ENCODE measurements around the gene PRICKLE4.
"Not testable (repeated sequence)": the region's sequence is repeated elsewhere in the genome, so short reads cannot be mapped to it uniquely, and the experiment has no call there.

The PRICKLE4 gene

DNA sequence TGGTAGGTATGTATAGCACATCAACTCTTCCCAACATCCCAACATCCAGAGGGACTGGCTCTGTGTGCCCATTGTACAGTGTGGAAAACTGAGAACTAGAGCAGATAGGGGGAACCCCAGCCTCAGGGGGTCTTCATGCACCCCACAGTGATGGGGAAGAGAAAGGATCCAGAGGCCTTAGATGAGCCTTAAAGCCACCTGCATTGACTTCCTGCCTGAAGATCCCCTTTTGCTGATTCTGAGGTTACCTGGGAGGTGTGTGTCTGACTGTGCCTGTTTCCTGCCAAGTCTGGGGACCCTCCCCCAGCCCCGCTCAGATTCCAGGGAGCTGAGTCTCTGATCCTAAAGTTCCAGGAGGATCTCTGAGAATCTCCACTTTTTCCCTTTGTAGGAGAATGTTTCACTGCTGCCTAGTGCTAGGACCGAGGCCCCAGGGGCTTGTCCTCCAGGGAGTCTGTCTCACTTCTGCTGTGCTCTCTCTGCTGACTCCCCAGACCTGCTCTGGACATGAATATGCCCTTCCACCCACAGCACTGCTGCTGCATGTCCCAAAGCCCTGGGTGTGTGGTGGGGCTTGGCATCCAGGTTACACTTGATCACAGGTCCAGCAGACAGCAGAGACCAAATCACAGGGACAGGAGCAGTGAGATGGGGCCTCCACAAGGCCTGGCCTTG lies 20.5 kb upstream of the PRICKLE4 start:
- CTCF ChIA-PET: no interaction called here
- H3K27ac ChIP-seq: no peak overlapping the region

DNA sequence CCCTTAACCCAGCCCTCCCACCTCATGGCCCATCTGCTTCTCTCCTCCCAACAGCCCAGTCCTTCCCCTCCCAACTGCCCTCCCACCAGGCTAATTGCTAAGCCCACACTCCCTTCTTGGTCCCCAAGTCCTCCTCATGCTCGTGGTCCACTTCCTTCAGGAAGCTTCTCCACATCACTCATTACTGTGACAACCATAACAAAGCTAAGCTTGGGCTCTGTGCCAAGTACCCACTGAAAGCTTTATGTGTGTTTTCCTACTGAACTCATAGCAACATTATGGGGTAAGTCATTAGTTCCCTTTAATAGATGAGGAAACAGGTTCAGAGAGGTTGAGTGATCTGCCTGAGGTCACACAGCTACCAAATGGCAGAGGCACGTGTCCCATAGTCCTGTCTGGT lies 17.1 kb upstream of the PRICKLE4 start:
- ChIA-PET CTCF (no interaction called here), POLR2A (ENCODE audit: low non-redundant PET) (no interaction called here)

More for the DNA sequence above, 20.5 kb upstream of the PRICKLE4 start:
- DNase-seq (ENCODE audit: low spot score): no peak
- POLR2A ChIA-PET (ENCODE audit: low non-redundant PET): no interaction called here
- TF ChIP-seq CTCF (conservative IDR thresholded peaks at IDR 0.05; ENCODE audit: low read depth): no peak

DNA sequence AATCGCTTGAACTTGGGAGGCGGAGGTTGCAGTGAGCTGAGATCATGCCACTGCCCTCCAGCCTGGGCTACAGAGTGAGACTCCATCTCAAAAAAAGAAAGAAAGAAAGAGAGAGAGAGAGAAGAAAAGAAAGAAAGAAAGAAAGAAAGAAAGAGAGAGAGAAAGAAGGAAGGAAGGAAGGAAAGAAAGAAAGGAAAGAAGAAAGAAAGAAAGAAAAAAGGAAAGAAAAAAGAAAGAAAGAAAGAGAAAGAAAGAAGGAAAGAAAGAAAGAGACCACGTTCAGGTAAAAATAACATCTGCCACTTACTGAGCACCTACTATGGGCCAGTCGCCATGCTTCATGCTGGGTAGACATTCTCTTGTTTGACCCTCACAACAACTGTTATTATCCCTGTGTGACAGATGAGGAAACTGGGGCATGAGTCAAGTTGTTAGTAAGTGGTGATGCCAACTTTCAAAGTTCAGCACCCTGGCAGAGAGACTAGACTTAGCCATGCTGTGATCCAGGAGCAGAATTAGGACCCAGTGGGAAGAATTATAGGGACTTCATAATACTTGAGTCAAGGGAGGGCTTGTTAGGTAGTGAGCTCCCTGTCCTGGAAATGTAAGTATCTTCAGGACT lies 14.4 kb upstream of the PRICKLE4 start:
- CTCF ChIA-PET; DNase-seq (ENCODE audit: low spot score); POLR2A ChIA-PET (ENCODE audit: low non-redundant PET); H3K27ac ChIP-seq: not testable (repeated sequence)

More for the DNA sequence above, 17.1 kb upstream of the PRICKLE4 start:
- H3K27ac ChIP-seq: no peak overlapping the region
- no peak for TF ChIP-seq CTCF (conservative IDR thresholded peaks at IDR 0.05; ENCODE audit: low read depth)
- DNase-seq (ENCODE audit: low spot score): no peak

- peak; percentile 82 for DNase-seq (ENCODE audit: low spot score)
- peak overlapping the region; percentile 50 for H3K27ac ChIP-seq
- TF ChIP-seq CTCF (conservative IDR thresholded peaks at IDR 0.05; ENCODE audit: low read depth): no peak
- ChIA-PET POLR2A (ENCODE audit: low non-redundant PET) (no interaction called here), CTCF (interaction anchor here (0.7 to 1.0 kb wide), 3 partner anchors 9 to 164 kb away, joined by 3 to 4 read pairs (median 3); no protein-coding TSS in a partner anchor)
Observed at GRCh38 chr6:41767112-41767833, 13.3 kb upstream of the PRICKLE4 start.

GRCh38 chr6:41768545-41769308 lies 11.9 kb upstream of the PRICKLE4 start:
- ChIA-PET CTCF (interaction anchor here (0.6 to 0.7 kb wide), 2 partner anchors 142 to 166 kb away, joined by 3 read pairs; no protein-coding TSS in a partner anchor), POLR2A (ENCODE audit: low non-redundant PET) (no interaction called here)
- H3K27ac ChIP-seq: peak overlapping the region; percentile 66

DNA sequence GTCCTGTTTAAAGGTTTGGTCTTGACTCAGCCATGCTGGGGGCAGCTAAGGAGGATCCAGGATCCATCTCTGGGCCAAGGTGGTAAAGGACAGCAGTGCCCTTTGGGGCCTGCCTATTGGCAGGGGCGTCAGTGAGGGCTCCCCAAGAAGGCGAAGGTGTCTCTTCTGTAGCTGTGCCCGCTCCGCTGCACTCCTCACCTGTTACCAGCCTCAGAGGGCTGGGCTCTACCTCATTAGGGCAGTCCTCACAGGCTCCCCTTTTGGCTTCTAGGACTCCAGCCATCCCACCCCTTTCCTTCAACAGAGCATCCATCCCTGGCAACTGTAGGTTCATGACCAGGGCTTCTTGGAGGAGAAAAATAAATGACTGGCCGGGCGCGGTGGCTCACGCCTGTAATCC lies 11.2 kb upstream of the PRICKLE4 start:
- POLR2A ChIA-PET (ENCODE audit: low non-redundant PET): no interaction called here
- DNase-seq (ENCODE audit: low spot score): no peak
- no peak for TF ChIP-seq CTCF (conservative IDR thresholded peaks at IDR 0.05; ENCODE audit: low read depth)
- peak overlapping the region; percentile 66 for H3K27ac ChIP-seq
- CTCF ChIA-PET: interaction anchor here (0.6 to 1.0 kb wide), 3 partner anchors 17 to 319 kb away, joined by 3 read pairs; no protein-coding TSS in a partner anchor

More at GRCh38 chr6:41768545-41769308, 11.9 kb upstream of the PRICKLE4 start:
- TF ChIP-seq CTCF (conservative IDR thresholded peaks at IDR 0.05; ENCODE audit: low read depth): no peak
- DNase-seq (ENCODE audit: low spot score): no peak
